Esophagus mucosa (tissue), 1 donor: ENCODE data around the gene SRRD. TPM values are rescaled to one million over a fixed set of nuclear protein-coding genes. Genes with fewer than 3 reads are reported as not detected.
"Not testable (repeated sequence)": the region's sequence is repeated elsewhere in the genome, so short reads cannot be mapped to it uniquely, and the experiment has no call there.

Experiments used
- ATAC-seq: fragments of 200-7000 bp; cut with Tn5 transposase; one replicate; pipeline ENCODE4 v1.9.1; 2020
- total RNA-seq: library from RNA; stranded (reverse); gene quantifications from one replicate; pipeline ENCODE4 v1.2.4, GENCODE V29; 2023
- donor health status: DM: yes; HTN: yes; CAD: no.

Gene SRRD
- total RNA-seq, 1 donor from 2014 or later, result 21.0 TPM

DNA sequence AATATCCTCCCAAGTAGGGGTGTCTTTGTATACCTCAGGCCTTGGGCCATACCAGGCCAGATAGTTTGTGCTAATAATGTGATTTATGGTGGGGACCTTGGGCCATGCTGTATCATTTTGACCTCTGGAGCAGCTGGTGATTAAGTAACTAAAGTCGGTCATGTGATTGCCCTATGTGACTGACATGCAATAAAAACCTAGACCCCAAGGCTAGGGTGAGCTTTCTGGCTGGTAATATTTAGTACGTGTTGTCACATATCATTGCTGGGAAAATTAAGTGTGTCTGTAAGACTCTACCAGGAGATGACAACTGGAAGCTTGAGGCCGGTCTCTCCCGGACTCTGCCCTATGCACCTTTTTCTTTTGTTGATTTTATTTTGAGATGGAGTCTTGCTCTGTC, 41.2 kb downstream of the SRRD start:
- ATAC-seq, result no peak

- no peak for ATAC-seq
Observed at GRCh38 chr22:26525946-26526564, 42.4 kb downstream of the SRRD start.

DNA sequence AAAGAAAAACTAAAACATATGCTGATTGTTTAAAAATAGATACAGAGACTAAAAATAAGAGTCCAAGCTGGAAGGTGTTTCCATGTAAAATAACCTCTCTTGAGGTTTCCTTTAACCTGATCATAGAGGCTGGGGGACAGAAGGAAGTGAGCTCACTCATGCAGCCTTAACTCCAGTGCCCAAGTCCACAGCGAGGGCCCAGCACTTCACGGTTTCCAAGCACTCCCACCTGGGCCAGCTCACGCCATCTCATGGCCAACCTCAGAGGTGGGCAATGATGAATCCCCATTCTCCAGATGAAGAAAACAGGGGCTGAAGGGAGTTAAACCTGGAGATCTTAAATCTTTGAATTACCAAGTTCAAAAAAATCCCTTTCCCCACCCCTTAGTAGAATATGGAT, 43.5 kb downstream of the SRRD start:
- no peak for ATAC-seq

GRCh38 chr22:26527574-26528465, 44.1 kb downstream of the SRRD start:
- ATAC-seq, result peak; percentile 14

- not testable (repeated sequence) for ATAC-seq
Observed at GRCh38 chr22:26528518-26528917, 44.8 kb downstream of the SRRD start.

- ATAC-seq, result peak; percentile 86
Observed at GRCh38 chr22:26529345-26529744, 45.7 kb downstream of the SRRD start.

DNA sequence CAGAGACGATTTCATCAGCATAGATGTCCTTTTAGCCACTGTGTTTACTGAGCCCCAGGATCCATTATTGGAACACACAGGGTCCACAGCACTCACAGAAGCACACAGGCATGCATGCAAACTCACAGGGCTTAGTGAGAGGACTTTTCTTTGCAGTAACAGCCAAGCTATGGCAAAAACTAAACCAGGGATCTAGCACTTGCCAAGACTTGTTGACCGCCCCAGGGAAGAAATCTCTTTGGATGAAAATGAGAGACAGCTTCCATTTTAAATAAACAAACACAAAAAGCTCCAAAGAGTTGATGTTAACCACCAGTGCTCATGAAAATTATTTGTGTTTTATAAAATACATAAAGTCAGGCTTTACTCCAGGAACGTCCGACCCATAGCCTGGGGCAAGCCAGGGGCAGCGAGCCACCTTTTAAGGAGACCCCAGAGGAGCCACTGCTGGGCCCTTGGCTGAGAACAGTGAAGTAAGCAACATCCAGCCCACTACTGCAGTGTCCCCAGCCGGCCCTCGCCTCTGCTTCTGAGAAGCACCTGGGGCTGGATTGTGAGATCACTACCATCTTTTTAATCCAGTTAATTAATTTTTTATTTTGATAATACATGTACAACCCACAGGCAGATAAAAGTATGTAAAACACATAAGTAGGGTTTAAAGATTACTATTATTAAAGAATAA, 50.6 kb downstream of the SRRD start:
- ATAC-seq, result peak; percentile 24

DNA sequence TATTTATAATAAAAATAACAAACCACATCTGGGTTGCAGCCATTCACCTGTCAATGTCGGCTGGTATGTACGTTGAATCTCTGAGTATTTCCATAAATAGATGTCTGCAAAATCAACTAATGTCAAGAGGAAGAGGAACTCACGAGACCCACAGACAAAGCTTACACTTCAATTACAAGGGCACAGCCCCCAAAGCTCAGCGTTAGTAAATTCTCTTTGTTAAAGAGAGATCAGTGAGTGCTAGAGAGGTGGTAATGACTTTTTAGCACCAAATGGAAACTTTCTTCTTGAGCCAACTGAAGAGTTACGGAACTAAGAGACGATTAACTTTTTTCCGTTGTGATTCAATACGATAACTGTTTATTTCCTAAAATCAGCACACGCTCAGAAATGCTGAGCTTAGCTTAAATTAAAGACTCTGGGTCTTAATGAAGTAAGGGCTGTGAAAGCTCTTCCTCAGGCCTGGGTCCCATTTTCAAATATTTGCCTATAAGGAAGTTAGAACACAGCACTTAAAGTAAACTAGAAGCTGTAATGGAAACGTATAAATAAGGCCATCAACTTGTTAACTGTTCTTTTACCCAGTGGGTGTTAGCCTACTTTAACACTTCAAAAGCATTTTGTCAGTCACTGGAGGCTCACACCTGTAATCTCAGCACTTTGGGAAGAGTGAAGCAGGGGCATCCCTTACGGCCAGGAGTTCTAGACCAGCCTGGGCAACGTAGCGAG, 51.4 kb downstream of the SRRD start:
- no peak for ATAC-seq

DNA sequence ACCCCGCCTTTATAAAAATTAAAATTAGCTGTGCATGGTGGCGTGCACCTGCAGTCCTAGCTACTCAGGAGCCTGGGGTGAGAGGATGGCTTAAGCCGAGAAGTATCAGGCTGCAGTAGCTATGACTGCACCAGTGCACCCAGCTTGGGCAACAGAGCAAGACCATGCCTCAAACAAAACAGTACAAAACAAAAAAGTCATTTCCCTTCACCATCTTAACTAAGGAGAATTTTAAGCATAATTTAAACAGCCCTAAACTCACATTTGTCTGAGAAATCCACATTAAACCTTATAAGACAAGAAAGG, 51.9 kb downstream of the SRRD start:
- no peak for ATAC-seq

- peak; percentile 91 for ATAC-seq
Observed at GRCh38 chr22:26536056-26536761, 52.5 kb downstream of the SRRD start.

GRCh38 chr22:26536762-26537134, 53.1 kb downstream of the SRRD start:
- no peak for ATAC-seq

- ATAC-seq, result no peak
Observed at GRCh38 chr22:26540119-26540518, 56.4 kb downstream of the SRRD start.

- ATAC-seq, result no peak
Observed at GRCh38 chr22:26541167-26541819, 57.6 kb downstream of the SRRD start.

DNA sequence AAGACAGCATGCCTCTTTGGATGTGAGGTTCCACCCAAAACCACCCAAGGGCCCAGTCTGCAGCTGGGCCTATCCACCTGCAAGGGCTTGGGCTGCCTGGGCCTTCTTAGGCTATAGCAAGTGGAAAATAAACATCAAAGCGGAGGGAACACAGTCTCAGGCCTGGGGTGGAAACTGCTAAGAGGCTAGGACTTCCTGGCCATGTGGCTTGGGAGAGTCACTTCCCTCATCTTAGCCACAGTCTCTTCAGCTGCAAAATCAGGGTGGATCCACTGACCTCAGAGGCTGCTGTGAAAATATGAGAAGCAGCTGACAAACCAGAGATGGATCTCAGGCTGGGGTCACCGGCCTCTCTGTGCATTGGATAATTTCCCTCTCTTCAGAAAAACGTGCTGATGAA, 59.2 kb downstream of the SRRD start:
- ATAC-seq, result no peak

Other genes with a start within 250 kb of the SRRD start
- 2.1 TPM for gene ASPHD2, start 54.6 kb upstream of the SRRD start, total RNA-seq
- gene HPS4, start 94 bp upstream of the SRRD start, total RNA-seq, result 26.2 TPM
- 23.2 TPM for gene TFIP11, start 28.6 kb downstream of the SRRD start, total RNA-seq
- 17.5 TPM for gene TPST2, start 106.3 kb downstream of the SRRD start, total RNA-seq
- not detected for gene CRYBB1, start 134.2 kb downstream of the SRRD start, total RNA-seq
- not detected for gene CRYBA4, start 138.1 kb downstream of the SRRD start, total RNA-seq
- gene MIAT, start 173.7 kb downstream of the SRRD start, total RNA-seq, result 1.1 TPM